Measurements from ENCODE around the gene ST3GAL2.

DNA sequence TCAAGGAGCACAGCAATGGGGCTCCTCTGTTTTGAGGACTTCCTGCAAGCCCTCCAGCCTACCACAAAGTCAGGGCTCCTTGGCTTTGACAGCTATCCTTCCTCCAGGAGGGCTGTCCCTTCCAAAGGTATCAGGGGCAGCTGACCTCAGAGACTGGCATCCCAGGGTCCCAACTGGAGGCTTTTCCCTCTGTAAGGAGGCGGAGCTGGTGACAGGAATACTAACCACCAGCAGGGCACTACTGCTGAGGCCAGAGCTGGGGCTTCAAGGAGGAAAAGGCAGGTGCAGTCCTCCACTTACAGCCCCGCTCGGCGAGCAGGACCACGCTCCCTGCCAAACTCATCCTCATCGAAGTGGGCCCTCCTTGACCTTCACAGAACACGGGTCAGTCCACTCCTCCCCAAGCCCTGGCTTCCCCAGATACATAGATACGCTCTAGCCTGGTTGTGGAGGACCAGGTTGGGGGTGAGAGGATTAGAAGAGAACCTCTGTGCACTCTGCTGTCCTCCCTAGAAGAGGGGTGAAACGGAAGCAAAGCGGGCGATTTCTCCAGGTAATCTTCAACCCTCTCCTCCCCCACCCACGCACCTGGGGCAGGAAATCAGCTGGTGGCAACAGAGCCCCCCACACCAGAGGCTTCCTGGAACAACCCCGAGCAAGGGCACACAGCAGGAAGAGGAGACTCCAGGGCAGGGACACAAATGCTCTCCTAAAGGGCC is 20.5 kb downstream of the ST3GAL2 start:
- TF ChIP-seq, protein P1, sequence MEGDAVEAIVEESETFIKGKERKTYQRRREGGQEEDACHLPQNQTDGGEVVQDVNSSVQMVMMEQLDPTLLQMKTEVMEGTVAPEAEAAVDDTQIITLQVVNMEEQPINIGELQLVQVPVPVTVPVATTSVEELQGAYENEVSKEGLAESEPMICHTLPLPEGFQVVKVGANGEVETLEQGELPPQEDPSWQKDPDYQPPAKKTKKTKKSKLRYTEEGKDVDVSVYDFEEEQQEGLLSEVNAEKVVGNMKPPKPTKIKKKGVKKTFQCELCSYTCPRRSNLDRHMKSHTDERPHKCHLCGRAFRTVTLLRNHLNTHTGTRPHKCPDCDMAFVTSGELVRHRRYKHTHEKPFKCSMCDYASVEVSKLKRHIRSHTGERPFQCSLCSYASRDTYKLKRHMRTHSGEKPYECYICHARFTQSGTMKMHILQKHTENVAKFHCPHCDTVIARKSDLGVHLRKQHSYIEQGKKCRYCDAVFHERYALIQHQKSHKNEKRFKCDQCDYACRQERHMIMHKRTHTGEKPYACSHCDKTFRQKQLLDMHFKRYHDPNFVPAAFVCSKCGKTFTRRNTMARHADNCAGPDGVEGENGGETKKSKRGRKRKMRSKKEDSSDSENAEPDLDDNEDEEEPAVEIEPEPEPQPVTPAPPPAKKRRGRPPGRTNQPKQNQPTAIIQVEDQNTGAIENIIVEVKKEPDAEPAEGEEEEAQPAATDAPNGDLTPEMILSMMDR (IDR thresholded peaks at IDR 0.05) = no peak
- no peak for TF ChIP-seq POLR2A (IDR thresholded peaks at IDR 0.05)
